HepG2 (cell line): Measurements from ENCODE around the gene FASLG. TPM values are rescaled to one million over a fixed set of nuclear protein-coding genes. Genes with fewer than 3 reads are reported as not detected.

Experiments
- DR1 ChIP-seq: sonication (generic); formaldehyde crosslinking; IDR thresholded peaks from 2 replicates; pipeline ENCODE4 v1.8.0; 2021; ENCODE audit warnings: mild to moderate bottlenecking, missing genetic modification reagents, inconsistent platforms
- NR2C2 ChIP-seq: sonication (generic); formaldehyde crosslinking; IDR thresholded peaks from 2 replicates; pipeline ENCODE4 v1.4.0; 2020; ENCODE audit warnings: missing genetic modification reagents, mild to moderate bottlenecking, moderate library complexity, borderline replicate concordance
- PHF20 ChIP-seq: sonication (generic); formaldehyde crosslinking; IDR thresholded peaks from 2 replicates; pipeline ENCODE4 v1.5.0; 2020; ENCODE audit warnings: mild to moderate bottlenecking, missing genetic modification reagents
- SYNCRIP ChIP-seq: fragments of 200-400 bp; formaldehyde crosslinking; IDR thresholded peaks from 2 replicates; pipeline ENCODE4 v1.6.1; 2018; ENCODE audit warnings: mild to moderate bottlenecking, low read depth, low read length; ENCODE audit not compliant: insufficient read depth
- ZNF34 ChIP-seq: sonication (generic); formaldehyde crosslinking; IDR thresholded peaks from 2 replicates; pipeline ENCODE4 v1.4.0; 2020; ENCODE audit warnings: mild to moderate bottlenecking, missing genetic modification reagents, borderline replicate concordance
- ZNF350 ChIP-seq: sonication (generic); formaldehyde crosslinking; IDR thresholded peaks from 2 replicates; pipeline ENCODE4 v1.4.0; 2020; ENCODE audit warnings: mild to moderate bottlenecking, low read depth, missing genetic modification reagents, borderline replicate concordance
- ZNF383 ChIP-seq: sonication (generic); formaldehyde crosslinking; IDR thresholded peaks from 2 replicates; pipeline ENCODE4 v1.4.0; 2020; ENCODE audit warnings: missing genetic modification reagents, mild to moderate bottlenecking, borderline replicate concordance
- ZNF441 ChIP-seq: sonication (generic); formaldehyde crosslinking; IDR thresholded peaks from 2 replicates; pipeline ENCODE4 v1.7.0; 2021; ENCODE audit warnings: missing genetic modification reagents, borderline replicate concordance
- ZNF614 ChIP-seq: IDR thresholded peaks from 2 replicates; pipeline ENCODE4 v1.6.1; 2018; ENCODE audit warnings: missing biosample characterization, missing genetic modification reagents, inconsistent platforms, borderline replicate concordance
- polyA plus RNA-seq, 8 experiments: library from polyadenylated mRNA; depleted of rRNA in 3 of 8; stranded (reverse) in 7 of 8; unstranded in 1 of 8; fragments of >200 nt; fragmentation: Illumina TruSeq in 4 of 8; extraction: Trizol in 4 of 8; gene quantifications; 2 replicates each; pipeline versions ENCODE4 v1.2.1 to v1.2.3, GENCODE V29; 2011 to 2016; ENCODE audit warnings: low read depth in 4 of 8, missing spikeins in 1 of 8, mixed read lengths in 1 of 8; ENCODE audit not compliant: insufficient read depth in 1 of 8
- total RNA-seq, 5 experiments: library from RNA; depleted of rRNA; stranded (reverse); fragments of >200 nt; fragmentation: Illumina TruSeq; extraction: Trizol; gene quantifications; 2 replicates each; pipeline ENCODE4 v1.2.3, GENCODE V29; 2016; ENCODE audit warnings: low read depth in 1 of 5
- TF ChIP-seq, protein P1 (sequence below): sonication (generic); formaldehyde crosslinking; IDR thresholded peaks from 2 replicates; pipeline ENCODE4 v1.8.0; 2023; ENCODE audit warnings: mild to moderate bottlenecking, missing genetic modification reagents
- TF ChIP-seq, protein P2 (sequence below): sonication (generic); formaldehyde crosslinking; IDR thresholded peaks from 2 replicates; pipeline ENCODE4 v1.4.0; 2020; ENCODE audit warnings: mild to moderate bottlenecking, missing genetic modification reagents
- TF ChIP-seq, protein P3 (sequence below): IDR thresholded peaks from 2 replicates; pipeline ENCODE4 v1.6.1; 2016
- TF ChIP-seq, protein P4 (sequence below): IDR thresholded peaks from 2 replicates; pipeline ENCODE4 v1.4.0; 2020; ENCODE audit warnings: mild to moderate bottlenecking, missing genetic modification reagents
- TF ChIP-seq, protein P5 (sequence below): sonication (generic); formaldehyde crosslinking; IDR thresholded peaks from 2 replicates; pipeline ENCODE4 v1.8.0; 2022; ENCODE audit warnings: mild to moderate bottlenecking, missing genetic modification reagents, borderline replicate concordance

The FASLG gene
- total and polyA plus RNA-seq, 2 of the 13 experiments (the other 11 are each of a cell fraction or from before 2014, with no cell fraction given): 0.08 TPM; not detected in 1

DNA sequence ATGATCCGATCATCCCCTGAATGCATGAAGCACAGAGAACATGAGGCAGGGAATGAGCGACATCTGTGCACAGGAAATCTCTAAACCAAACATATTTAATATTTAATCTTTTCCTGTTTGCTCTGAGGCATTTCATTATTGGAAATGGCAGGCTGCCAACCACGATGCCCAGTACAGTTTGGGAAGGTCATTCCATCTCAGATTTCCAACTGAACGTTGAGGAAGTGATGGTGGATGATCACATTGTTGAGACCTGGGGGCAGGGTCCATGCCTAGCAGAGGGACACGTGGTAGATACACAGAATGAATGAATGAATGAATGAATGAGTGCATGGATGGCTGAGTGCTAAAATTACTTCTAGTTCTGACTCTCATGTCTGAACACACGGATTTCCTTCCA lies 15.9 kb upstream of the FASLG start (continued):
- no peak for TF ChIP-seq ZNF383 (CRISPR knock-in tag)
- no peak for TF ChIP-seq ZNF34 (CRISPR knock-in tag)
- TF ChIP-seq DR1 (CRISPR knock-in tag): no peak
- TF ChIP-seq PHF20 (CRISPR knock-in tag): no peak
- TF ChIP-seq, protein P1, sequence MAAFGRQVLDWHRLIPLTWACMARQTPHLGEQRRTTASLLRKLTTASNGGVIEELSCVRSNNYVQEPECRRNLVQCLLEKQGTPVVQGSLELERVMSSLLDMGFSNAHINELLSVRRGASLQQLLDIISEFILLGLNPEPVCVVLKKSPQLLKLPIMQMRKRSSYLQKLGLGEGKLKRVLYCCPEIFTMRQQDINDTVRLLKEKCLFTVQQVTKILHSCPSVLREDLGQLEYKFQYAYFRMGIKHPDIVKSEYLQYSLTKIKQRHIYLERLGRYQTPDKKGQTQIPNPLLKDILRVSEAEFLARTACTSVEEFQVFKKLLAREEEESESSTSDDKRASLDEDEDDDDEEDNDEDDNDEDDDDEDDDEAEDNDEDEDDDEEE (CRISPR knock-in tag): no peak
- TF ChIP-seq, protein P2, sequence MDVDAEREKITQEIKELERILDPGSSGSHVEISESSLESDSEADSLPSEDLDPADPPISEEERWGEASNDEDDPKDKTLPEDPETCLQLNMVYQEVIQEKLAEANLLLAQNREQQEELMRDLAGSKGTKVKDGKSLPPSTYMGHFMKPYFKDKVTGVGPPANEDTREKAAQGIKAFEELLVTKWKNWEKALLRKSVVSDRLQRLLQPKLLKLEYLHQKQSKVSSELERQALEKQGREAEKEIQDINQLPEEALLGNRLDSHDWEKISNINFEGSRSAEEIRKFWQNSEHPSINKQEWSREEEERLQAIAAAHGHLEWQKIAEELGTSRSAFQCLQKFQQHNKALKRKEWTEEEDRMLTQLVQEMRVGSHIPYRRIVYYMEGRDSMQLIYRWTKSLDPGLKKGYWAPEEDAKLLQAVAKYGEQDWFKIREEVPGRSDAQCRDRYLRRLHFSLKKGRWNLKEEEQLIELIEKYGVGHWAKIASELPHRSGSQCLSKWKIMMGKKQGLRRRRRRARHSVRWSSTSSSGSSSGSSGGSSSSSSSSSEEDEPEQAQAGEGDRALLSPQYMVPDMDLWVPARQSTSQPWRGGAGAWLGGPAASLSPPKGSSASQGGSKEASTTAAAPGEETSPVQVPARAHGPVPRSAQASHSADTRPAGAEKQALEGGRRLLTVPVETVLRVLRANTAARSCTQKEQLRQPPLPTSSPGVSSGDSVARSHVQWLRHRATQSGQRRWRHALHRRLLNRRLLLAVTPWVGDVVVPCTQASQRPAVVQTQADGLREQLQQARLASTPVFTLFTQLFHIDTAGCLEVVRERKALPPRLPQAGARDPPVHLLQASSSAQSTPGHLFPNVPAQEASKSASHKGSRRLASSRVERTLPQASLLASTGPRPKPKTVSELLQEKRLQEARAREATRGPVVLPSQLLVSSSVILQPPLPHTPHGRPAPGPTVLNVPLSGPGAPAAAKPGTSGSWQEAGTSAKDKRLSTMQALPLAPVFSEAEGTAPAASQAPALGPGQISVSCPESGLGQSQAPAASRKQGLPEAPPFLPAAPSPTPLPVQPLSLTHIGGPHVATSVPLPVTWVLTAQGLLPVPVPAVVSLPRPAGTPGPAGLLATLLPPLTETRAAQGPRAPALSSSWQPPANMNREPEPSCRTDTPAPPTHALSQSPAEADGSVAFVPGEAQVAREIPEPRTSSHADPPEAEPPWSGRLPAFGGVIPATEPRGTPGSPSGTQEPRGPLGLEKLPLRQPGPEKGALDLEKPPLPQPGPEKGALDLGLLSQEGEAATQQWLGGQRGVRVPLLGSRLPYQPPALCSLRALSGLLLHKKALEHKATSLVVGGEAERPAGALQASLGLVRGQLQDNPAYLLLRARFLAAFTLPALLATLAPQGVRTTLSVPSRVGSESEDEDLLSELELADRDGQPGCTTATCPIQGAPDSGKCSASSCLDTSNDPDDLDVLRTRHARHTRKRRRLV (CRISPR knock-in tag): no peak
- TF ChIP-seq NR2C2 (CRISPR knock-in tag): no peak
- TF ChIP-seq ZNF350 (CRISPR knock-in tag): no peak
- TF ChIP-seq, protein P3, sequence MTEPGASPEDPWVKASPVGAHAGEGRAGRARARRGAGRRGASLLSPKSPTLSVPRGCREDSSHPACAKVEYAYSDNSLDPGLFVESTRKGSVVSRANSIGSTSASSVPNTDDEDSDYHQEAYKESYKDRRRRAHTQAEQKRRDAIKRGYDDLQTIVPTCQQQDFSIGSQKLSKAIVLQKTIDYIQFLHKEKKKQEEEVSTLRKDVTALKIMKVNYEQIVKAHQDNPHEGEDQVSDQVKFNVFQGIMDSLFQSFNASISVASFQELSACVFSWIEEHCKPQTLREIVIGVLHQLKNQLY: peak; percentile 38; the same call in 1 of the 2 replicates
- TF ChIP-seq SYNCRIP: no peak
- TF ChIP-seq, protein P4, sequence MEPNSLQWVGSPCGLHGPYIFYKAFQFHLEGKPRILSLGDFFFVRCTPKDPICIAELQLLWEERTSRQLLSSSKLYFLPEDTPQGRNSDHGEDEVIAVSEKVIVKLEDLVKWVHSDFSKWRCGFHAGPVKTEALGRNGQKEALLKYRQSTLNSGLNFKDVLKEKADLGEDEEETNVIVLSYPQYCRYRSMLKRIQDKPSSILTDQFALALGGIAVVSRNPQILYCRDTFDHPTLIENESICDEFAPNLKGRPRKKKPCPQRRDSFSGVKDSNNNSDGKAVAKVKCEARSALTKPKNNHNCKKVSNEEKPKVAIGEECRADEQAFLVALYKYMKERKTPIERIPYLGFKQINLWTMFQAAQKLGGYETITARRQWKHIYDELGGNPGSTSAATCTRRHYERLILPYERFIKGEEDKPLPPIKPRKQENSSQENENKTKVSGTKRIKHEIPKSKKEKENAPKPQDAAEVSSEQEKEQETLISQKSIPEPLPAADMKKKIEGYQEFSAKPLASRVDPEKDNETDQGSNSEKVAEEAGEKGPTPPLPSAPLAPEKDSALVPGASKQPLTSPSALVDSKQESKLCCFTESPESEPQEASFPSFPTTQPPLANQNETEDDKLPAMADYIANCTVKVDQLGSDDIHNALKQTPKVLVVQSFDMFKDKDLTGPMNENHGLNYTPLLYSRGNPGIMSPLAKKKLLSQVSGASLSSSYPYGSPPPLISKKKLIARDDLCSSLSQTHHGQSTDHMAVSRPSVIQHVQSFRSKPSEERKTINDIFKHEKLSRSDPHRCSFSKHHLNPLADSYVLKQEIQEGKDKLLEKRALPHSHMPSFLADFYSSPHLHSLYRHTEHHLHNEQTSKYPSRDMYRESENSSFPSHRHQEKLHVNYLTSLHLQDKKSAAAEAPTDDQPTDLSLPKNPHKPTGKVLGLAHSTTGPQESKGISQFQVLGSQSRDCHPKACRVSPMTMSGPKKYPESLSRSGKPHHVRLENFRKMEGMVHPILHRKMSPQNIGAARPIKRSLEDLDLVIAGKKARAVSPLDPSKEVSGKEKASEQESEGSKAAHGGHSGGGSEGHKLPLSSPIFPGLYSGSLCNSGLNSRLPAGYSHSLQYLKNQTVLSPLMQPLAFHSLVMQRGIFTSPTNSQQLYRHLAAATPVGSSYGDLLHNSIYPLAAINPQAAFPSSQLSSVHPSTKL (CRISPR knock-in tag): peak; percentile 43
- TF ChIP-seq, protein P5, sequence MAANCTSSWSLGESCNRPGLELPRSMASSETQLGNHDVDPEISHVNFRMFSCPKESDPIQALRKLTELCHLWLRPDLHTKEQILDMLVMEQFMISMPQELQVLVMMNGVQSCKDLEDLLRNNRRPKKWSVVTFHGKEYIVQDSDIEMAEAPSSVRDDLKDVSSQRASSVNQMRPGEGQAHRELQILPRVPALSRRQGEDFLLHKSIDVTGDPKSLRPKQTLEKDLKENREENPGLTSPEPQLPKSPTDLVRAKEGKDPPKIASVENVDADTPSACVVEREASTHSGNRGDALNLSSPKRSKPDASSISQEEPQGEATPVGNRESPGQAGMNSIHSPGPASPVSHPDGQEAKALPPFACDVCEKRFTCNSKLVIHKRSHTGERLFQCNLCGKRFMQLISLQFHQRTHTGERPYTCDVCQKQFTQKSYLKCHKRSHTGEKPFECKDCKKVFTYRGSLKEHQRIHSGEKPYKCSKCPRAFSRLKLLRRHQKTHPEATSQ (CRISPR knock-in tag): no peak
- TF ChIP-seq ZNF441 (CRISPR knock-in tag): no peak
- TF ChIP-seq ZNF614 (CRISPR knock-in tag): no peak
